GM08714 (cell line): ENCODE data around the gene TMIE.

Source experiments
- H3K4me3 ChIP-seq: fragments of 200-500 bp; sonication (Bioruptor generic); 2 replicates; pipeline ENCODE4 v1.5.1; 2014; ENCODE audit warnings: mild to moderate bottlenecking, low read length, inconsistent platforms
- ZNF274 ChIP-seq: IDR thresholded peaks from 2 replicates; pipeline ENCODE4 v1.6.1; 2012; ENCODE audit warnings: mild to moderate bottlenecking, low read depth, low read length

The TMIE gene, protein sequence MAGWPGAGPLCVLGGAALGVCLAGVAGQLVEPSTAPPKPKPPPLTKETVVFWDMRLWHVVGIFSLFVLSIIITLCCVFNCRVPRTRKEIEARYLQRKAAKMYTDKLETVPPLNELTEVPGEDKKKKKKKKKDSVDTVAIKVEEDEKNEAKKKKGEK

DNA sequence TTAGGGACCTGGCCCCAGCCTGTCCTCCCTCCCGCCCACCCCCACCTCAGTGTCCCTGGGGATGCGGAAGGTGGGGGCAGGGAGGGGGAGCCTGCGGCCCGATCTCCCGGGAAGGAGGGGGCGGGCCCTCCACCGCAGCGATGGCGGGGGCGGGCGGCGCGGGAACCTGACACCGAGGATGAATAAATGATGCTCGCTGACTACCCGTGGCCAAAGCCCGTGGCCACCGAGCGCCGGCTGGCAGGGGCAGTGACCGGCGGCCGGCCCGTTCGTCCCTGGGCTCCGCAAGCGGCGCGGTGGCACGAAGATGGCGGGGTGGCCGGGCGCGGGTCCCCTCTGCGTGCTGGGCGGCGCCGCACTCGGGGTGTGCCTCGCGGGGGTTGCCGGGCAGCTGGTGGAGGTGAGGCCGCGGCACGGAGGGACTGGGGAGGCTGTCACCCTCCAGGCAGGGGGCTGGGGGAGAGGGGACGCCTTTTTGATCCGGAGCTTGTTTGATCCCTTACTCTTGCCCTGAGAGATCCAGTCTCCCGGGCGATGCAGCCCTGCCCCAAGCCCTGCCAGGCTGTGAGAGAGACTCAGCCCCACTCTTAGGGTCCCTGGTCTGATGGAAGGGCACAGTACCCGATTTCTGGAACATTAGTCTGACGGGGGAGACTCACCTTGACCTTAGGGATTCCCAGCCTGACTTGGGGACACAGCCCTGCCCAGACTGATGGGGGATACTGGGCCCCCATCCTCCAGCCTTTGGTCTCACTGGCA is at the start of gene TMIE:
TSS of gene TMIE (plus strand) at position 212 of the 759 bp plus-strand sequence. CDS start at position 308, 96 bp downstream.
- H3K4me3 ChIP-seq = no peak within 1 kb of the TSS
- no peak for TF ChIP-seq ZNF274

DNA sequence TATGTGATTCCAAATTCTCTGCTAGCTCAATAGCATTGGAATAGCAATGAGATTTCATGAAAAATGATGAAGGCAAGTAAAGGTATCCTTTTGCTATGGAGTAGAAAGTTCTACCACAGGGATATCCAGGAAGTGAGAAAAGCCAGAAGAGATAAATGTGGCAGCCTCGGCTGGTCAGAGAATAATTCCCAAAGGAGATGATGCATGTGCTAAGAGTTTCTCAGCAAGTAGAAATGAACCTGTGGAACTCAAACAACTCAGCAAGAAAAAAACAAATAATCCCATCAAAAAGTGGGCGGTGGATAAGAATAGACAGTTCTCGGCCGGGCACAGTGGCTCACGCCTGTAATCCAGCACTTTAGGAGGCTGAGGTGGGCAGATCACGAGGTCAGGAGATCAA is 45.9 kb upstream of the TMIE start:
- no peak overlapping the region for H3K4me3 ChIP-seq
- TF ChIP-seq ZNF274 = no peak

DNA sequence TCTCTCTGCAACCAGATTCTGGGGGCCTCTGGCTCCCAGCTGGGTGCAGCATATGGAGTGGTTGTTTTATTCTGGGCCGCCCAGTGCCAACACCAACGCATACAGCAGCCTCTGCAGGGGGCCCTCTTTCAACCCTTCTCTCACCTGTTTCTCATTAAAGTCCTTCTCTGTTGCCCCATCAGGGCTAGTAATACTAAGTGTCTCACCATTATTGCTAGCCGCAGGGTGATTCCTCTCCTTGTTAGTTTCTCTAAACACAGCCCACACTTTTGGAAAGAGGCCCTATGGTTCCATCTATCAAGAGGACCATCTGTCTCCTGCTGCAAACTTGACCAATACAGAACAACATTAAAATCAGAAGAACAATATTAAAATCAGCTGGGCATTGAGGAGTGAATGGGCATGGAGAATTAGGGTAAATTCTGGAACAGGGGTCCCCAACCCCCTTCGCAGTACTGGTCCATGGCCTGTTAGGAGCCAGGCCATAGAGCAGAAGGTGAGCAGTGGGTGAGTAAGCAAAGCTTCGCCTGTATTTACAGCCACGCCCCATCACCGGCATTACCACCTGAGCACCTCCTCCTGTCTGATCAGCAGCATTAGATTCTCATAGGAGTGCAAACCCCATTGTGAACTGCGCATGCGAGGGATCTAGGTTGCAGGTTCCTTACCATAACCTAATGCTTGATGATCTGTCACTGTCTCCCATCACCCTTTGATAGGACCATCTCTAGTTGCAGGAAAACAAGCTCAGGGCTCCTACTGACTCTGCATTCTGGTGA is 44.2 kb upstream of the TMIE start:
- H3K4me3 ChIP-seq = no peak overlapping the region
- no peak for TF ChIP-seq ZNF274

DNA sequence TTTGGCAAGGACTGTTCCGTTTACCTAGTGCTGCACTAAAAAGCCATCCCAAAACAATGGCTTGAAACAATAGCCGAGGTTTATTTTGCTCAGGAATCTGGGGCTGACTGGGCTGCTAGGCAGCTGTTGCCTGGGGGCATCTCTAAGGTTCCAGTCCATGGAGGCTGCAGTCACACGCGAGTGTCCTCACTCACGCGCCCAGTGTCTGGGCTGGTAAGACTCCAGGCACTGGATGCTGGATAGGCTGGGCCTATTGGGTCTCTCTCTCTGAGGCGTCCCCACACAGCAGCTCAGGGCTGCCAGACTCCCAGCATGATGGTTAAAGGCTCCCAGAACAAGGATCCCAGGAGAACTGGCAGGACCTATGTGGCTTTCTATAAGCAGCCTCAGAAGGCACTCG is 41.9 kb upstream of the TMIE start:
- no peak for TF ChIP-seq ZNF274
- no peak overlapping the region for H3K4me3 ChIP-seq

DNA sequence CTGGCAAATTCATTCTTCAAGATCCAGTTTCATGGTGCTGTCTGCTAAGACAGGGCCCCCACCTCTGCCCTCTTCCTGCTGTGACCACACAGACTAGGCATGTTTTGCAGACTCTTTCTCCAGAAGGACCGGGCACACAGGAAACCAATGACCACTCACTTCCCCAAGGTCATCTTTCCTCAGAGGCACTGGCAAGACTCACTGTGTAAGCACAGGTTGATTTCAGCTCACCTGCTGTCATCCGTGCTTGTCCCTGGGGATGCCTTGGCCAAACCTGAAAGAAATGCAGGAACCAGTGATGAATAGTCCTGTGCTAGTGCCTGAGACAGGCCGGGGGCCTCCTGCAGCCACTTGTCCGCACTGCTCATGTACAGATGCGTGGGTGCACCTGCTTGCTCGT is 41.2 kb upstream of the TMIE start:
- no peak for TF ChIP-seq ZNF274

DNA sequence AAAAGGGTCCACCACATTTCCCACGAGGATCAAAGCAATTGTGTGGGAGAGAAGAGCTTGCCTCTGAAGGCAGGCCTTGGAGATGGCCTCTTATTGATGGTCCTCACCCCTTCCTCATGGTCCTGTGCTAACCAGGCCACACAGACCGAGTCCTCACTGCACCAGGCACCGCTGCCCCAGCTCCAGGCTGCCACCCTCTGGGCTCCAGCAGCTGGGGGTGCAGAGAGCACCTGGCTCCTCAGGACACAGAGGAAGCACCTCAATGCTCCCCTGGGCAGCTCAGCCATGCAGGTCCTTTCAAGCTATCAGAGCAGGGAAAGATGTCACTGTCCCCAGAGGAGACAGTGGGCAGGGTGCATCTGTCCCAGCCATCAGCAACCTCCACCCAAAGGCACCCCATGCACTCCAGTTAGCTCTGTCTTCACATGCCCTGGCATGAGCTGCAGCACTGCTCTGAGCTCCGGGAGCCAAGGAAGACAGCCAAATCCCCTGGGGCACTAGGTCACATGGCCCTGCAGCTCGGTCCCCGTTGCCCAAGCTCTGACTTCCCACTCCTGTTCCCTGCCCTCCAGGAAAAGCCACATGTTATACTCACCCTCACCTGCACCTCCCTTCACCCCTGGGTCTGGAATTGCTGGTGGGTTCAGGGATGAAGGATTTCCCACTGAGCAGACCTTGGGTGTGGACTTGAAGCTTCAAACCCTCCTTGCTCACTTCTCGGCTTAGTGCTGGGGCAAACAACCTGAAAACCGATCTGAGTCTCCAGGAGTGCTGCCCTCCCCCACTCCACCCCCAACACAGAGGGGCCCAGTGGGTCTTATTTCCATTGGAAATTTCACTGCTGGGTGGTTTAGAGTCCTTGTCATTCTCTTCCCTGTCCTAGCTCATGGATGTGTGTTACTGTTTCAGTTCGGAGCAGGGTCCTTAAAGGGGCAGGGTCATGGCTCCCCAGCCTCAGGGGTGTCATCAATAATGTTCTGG is 40.4 kb upstream of the TMIE start:
- no peak for TF ChIP-seq ZNF274
- H3K4me3 ChIP-seq = no peak overlapping the region

More for the DNA sequence above, 41.2 kb upstream of the TMIE start:
- H3K4me3 ChIP-seq = no peak overlapping the region

DNA sequence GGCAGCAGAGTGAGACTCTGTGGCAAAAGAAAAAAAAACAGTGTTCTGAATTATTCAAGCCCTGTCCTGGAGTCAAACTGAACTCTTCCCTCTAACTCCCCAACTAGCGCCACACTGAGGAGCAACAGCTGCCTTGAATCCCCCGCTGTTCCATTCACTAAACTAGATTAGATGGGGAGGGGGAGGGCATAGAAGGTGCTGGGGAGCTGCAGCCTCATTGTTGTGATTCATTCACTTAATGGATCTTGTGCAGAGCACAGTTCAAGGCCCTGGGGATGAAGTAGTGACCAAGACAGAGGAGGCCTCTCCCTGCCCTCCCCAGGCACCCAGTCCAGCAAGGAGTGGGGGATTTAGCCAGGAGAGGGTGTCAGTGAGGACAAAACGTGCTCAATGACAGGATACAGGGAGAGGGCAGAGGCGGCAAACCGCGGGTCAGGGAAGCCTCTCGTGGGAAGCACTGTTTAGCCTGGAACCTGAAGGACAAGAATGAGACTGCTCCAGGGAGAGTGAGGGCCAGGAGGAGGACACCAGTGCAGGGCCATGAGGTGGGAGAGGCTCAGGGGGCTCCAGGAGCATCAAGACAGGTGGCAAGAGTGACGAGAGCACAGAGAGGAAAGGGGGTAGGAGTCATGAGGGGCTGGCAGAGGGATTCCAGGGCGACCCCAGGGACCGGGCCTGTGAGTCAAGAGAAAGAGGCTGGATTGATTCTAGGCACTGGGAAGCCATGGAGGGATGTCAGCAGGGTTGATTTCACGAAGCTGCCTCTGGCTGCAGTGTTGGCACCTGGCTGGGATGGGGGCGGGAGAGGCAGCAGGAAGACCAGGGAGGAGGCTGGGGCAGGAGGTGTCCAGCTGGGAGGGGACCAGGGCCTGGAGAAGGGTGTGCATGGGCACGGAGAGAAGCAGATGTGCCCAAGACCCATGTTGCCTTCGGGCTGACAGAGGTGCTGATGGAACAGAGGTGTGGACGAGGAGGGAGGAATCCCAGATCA is 39.1 kb upstream of the TMIE start:
- H3K4me3 ChIP-seq = no peak overlapping the region
- TF ChIP-seq ZNF274 = no peak

DNA sequence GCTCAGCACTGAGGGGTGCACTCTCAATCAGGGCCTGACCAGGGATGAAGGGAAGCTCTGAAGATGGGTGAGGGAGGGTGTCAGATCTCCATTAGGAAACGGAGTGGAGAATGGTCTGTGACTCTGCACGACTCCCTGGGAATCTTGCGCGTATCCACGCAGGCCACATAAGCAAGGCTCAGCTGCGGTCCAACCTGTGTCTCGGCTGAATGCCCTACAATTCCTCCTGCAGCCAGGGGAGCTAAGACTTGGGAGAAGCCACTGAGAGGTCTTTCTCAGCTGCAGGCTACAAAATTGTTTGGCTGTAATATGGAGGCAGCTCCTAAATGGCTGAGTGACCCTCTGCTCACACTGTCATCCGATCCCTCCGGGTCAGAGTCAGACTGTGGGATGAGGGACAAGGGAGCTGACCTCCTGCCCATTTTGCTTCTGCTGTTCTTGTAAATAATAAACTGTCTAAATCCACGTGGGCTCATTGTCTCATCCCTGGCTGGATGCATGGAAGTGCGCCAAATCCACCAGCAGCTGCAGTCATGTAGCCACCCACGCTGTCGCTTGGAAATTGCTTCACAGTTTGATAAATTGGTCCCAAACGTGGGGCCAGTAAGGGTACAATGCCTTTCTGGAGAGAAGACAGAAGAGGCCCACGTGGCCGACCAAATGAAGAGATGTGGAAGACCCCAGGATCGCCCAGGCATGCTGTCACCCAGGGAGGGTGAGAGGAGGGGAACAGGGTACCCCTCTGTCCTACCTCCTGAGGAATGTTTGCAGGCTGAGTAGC is 38.2 kb upstream of the TMIE start:
- no peak for TF ChIP-seq ZNF274

DNA sequence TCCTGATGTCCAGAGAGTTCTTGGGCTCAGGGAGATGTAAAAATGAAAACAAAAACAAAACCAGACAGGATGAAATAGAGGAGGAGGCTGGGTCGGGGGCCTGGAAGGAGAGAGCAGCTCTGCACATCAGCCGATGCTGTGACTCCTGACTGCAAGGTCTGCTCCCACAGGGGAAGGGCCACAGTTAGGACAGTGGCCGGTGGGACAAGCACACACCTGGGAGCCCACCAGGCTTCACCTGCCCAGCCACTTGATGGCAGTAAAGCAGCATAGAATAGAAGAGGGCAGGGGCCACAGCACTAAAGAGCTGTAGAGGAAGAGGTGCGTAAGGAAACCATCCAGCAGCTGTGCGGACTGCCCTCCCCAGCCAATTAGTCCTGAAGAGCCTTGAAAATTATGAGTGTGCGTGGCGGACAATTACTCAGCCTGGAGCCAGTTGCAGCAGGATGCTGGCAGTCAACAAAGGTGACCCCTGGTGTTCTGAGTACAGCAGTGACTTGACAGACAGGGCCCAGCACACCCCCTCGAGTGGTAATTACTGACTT is 37.5 kb upstream of the TMIE start:
- H3K4me3 ChIP-seq = no peak overlapping the region
- no peak for TF ChIP-seq ZNF274

More for the DNA sequence above, 38.2 kb upstream of the TMIE start:
- H3K4me3 ChIP-seq = no peak overlapping the region

DNA sequence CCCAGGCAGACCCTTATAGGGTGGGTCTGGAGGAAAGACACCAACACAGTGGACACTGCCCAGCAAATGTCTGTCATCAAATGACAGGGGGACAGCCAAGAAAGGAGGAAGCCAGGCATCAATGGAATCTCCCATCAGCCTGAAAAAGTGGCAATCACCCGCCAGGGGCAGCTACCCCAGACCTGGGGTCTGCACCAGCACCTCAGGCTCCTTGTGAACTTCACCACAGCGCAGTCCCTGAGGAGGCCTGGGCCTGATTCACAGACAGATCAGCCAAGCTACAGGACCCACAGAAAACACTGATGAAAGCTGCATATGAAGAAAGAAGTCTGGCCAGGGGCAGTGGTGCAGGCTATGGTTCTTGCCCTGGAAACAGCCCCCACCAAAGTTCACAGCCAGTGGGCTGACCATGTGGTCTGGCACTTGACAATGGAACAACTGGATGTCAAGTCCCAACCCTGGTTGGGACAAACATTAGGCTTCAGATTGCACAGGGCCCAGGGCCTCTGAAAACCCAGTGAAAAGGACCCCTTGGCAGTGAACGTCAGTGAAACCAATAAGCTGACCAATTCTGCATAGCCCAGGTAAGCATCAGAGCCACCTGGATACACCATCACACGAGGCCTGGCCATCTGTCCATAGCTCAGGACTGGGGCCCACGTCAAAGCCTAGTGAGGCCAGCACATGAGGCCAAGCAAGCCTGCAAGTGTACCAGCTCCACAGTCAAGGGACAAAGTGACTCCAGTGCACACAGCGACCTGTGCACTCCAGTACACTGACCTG is 36.8 kb upstream of the TMIE start:
- H3K4me3 ChIP-seq = no peak overlapping the region
- no peak for TF ChIP-seq ZNF274
